T-cell (primary cell): ENCODE results near the gene SSC4D. TPM values are rescaled to one million over a fixed set of nuclear protein-coding genes. Genes with fewer than 3 reads are reported as not detected.
A peak's percentile ranks its signal among the peaks of the same experiment; 100 is the strongest.

Source experiments
- ATAC-seq, 4 experiments: fragments of 200-7000 bp in 3 of 4; fragments of 150-1000 bp in 1 of 4; cut with Tn5 transposase; replicated peaks in 1 of 4; 1 replicate in 3 of 4; 2 replicates in 1 of 4; pipeline ENCODE4 v1.10.0; 2021; ENCODE audit warnings: moderate library complexity in 3 of 4, mild to moderate bottlenecking in 2 of 4, moderate number of reproducible peaks in 1 of 4
- CTCF ChIA-PET, 2 donors: fragments of 300-600 bp; sonication (Branson Sonifier 250); formaldehyde crosslinking; loops; one replicate each; lab custom pipeline; 2022; ENCODE audit warnings: antibody characterized with exemption in 2 of 2; lab: Charles Lee
- POLR2A ChIA-PET, 2 donors: fragments of 300-600 bp; sonication (Branson Sonifier 250); formaldehyde crosslinking; loops; one replicate each; lab custom pipeline; 2022; ENCODE audit warnings: antibody characterized with exemption in 2 of 2; lab: Charles Lee
- DNase-seq, 35 experiments: peaks; one replicate each; pipeline versions ENCODE4 v3.0.0 to v3.0.0-alpha.2; 2013 to 2023
- H3K27ac ChIP-seq: one replicate; pipeline ENCODE4 v1.5.1; 2013; ENCODE audit warnings: low read length
- H3K27me3 ChIP-seq, 2 experiments: replicated peaks in 1 of 2; 1 replicate in 1 of 2; 2 replicates in 1 of 2; pipeline versions ENCODE4 v1.6.1 to v1.7.0; 2013; ENCODE audit warnings: low read length in 1 of 2, mixed read lengths in 1 of 2; ENCODE audit not compliant: control insufficient read depth in 2 of 2, insufficient read depth in 2 of 2; ENCODE audit errors: extremely low read depth in 1 of 2
- H3K36me3 ChIP-seq, 2 donors: 1 replicate in 1 of 2; 2 replicates in 1 of 2; pipeline versions ENCODE4 v1.6.1 to v1.7.0; 2013; ENCODE audit warnings: low read length in 1 of 2; ENCODE audit not compliant: control insufficient read depth in 2 of 2, insufficient read depth in 1 of 2; ENCODE audit errors: extremely low read depth in 1 of 2
- H3K4me1 ChIP-seq, 2 experiments: 1 replicate in 1 of 2; 2 replicates in 1 of 2; pipeline versions ENCODE4 v1.6.1 to v1.7.0; 2013; ENCODE audit warnings: low read length in 2 of 2, mixed read lengths in 1 of 2; ENCODE audit not compliant: insufficient read depth in 2 of 2, control insufficient read depth in 1 of 2; ENCODE audit errors: extremely low read depth in 1 of 2
- H3K4me3 ChIP-seq, 2 donors: 1 replicate in 1 of 2; 2 replicates in 1 of 2; pipeline versions ENCODE4 v1.5.1 to v1.7.0; 2013; ENCODE audit warnings: mild to moderate bottlenecking in 2 of 2, low read length in 1 of 2, moderate library complexity in 1 of 2; ENCODE audit not compliant: control insufficient read depth in 1 of 2; ENCODE audit errors: extremely low read depth in 1 of 2
- H3K9me3 ChIP-seq: 2 replicates; pipeline ENCODE4 v1.7.0; 2013
- H3K27ac Mint-ChIP-seq, 2 donors: one replicate each; pipeline ENCODE4 v1.8.0; 2020 to 2021; ENCODE audit warnings: mild to moderate bottlenecking in 2 of 2, mixed read lengths in 2 of 2
- H3K27me3 Mint-ChIP-seq, 2 donors: one replicate each; pipeline ENCODE4 v1.8.0; 2021 to 2022; ENCODE audit warnings: mixed read lengths in 2 of 2
- H3K36me3 Mint-ChIP-seq: one replicate; pipeline ENCODE4 v1.8.0; 2021; ENCODE audit warnings: mixed read lengths
- H3K4me1 Mint-ChIP-seq, 3 donors: one replicate each; pipeline ENCODE4 v1.8.0; 2020 to 2022; ENCODE audit warnings: mixed read lengths in 3 of 3, mild to moderate bottlenecking in 1 of 3
- H3K4me3 Mint-ChIP-seq, 3 donors: one replicate each; pipeline ENCODE4 v1.8.0; 2020 to 2022; ENCODE audit warnings: mild to moderate bottlenecking in 3 of 3, mixed read lengths in 3 of 3, moderate library complexity in 3 of 3
- H3K9me3 Mint-ChIP-seq, 3 donors: one replicate each; pipeline ENCODE4 v1.8.0; 2020 to 2022; ENCODE audit warnings: mixed read lengths in 3 of 3
- WGBS: methylation state at CpG from one replicate; pipeline ENCODE4 v1.1.5; 2013; ENCODE audit warnings: missing lambda C conversion rate; ENCODE audit not compliant: insufficient coverage; 5-methylcytosine and 5-hydroxymethylcytosine counted together
- total RNA-seq, 35 experiments: library from RNA in 6 of 35; stranded (reverse) in 6 of 35; fragments of 120-200 nt in 1 of 35; gene quantifications; one replicate each; pipeline versions ENCODE4 v1.2.1 to v1.2.4 and lab custom pipeline; 2013 to 2026

Gene SSC4D
- total RNA-seq, 5 donors from 2014 or later (not counting 1 experiment from before 2014, with no cell fraction given): 0.20 to 0.76 (median 0.28) TPM; not detected in 2

GRCh38 chr7:76351372-76351771, 58.1 kb downstream of the SSC4D start:
- ChIA-PET POLR2A (interaction anchor here in 1 of 2 donors (0.6 kb wide), 1 partner anchor 74 kb away, joined by 3 read pairs; no protein-coding TSS in a partner anchor), CTCF (interaction anchor here (0.5 to 1.2 kb wide), 3 partner anchors 21 to 71 kb away, joined by 3 read pairs; no protein-coding TSS in a partner anchor)
- H3K4me3 Mint-ChIP-seq: no peak overlapping the region
- peaks cover 10 to 31% of the 10 kb centered on the region in 2 experiments for H3K4me1 ChIP-seq
- H3K27ac Mint-ChIP-seq: no peak overlapping the region
- H3K9me3 ChIP-seq: no peaks in the 10 kb centered on the region
- no peak overlapping the region for H3K4me3 ChIP-seq
- peaks cover 72 to 80% (median 73%) of the 10 kb centered on the region in 3 donors for H3K4me1 Mint-ChIP-seq
- ATAC-seq: no peak
- peaks cover 51% of the 10 kb centered on the region for H3K36me3 Mint-ChIP-seq
- no peaks in the 10 kb centered on the region for H3K27me3 ChIP-seq
- no peak overlapping the region for H3K27ac ChIP-seq
- no peaks in the 10 kb centered on the region for H3K9me3 Mint-ChIP-seq
- no peak for DNase-seq
- peaks cover 7 to 37% of the 10 kb centered on the region in 2 donors for H3K36me3 ChIP-seq
- H3K27me3 Mint-ChIP-seq: no peaks in the 10 kb centered on the region
- WGBS: 80% methylated on average over 5 of the region's 7 CpGs

DNA sequence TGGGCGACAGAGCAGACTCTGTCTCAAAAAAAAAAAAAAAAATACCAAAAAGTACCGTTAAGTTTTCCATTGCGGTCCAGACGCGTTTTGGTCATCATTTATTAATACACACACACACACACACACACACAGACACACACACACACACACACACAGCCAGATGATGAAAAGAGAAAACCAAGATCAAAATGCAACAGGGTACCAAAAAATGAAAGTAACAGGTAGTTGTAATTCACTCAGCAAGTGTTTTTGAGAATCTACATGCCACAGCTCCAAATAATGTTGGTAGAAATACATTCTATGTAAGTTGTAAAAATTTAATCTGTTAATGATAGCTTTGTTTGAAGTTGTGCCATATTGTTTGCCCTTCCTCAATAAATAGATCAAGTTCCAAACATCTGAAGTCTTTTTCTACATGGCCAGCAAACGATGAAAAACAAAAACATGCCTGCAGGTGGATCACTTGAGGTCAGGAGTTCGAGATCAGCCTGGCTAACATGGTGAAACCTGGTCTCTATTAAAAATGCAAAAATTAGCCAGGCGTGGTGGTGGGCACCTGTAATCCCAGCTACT, 60.1 kb downstream of the SSC4D start:
- Mint-ChIP-seq H3K27me3 (no peaks in the 10 kb centered on the region), H3K27ac (no peak overlapping the region), H3K36me3 (peaks cover 50% of the 10 kb centered on the region), H3K4me1 (peaks cover 64 to 74% (median 65%) of the 10 kb centered on the region in 3 donors), H3K4me3 (no peak overlapping the region), H3K9me3 (no peaks in the 10 kb centered on the region)
- H3K4me1 ChIP-seq: peaks cover 9 to 30% of the 10 kb centered on the region in 2 experiments
- H3K9me3 ChIP-seq: no peaks in the 10 kb centered on the region
- H3K27ac ChIP-seq: no peak overlapping the region
- peaks cover 11 to 51% of the 10 kb centered on the region in 2 donors for H3K36me3 ChIP-seq
- no peak for DNase-seq
- ChIA-PET POLR2A (interaction anchor here in 1 of 2 donors (0.7 kb wide), 1 partner anchor 68 kb away, joined by 5 read pairs; no protein-coding TSS in a partner anchor), CTCF (no interaction called here)
- ATAC-seq: no peak
- H3K27me3 ChIP-seq: no peaks in the 10 kb centered on the region
- 100% methylated on average over 4 of the region's 8 CpGs for WGBS
- no peak overlapping the region for H3K4me3 ChIP-seq

DNA sequence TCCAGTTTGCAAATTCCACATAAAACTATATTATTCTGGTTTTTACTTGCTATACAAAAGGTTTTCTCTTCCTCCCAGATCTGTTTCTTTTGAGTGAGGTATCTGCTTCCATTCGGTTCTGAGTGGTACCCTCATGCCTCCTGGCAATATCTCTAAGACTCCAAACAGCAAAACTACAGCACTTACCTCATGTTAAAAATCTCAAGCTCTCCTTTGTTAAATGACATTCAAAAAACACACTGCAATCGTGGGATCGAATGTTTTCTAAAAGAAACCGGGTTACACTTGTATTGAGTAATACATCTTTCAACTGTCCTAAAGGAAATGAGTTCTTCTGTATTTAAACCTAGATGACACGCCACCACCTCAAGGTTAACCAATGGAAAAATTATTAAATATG, 61.8 kb downstream of the SSC4D start:
- peaks cover 61% of the 10 kb centered on the region for H3K36me3 Mint-ChIP-seq
- no peak overlapping the region for H3K27ac ChIP-seq
- ChIA-PET CTCF (interaction anchor here in 1 of 2 donors (0.7 kb wide), 2 partner anchors 478 to 620 kb away, joined by 3 read pairs; no protein-coding TSS in a partner anchor), POLR2A (interaction anchor here (0.6 to 0.7 kb wide), 2 partner anchors 20 to 608 kb away, joined by 3 to 7 read pairs; no protein-coding TSS in a partner anchor)
- peak overlapping the region; percentile 37 to 54 for H3K27ac Mint-ChIP-seq
- H3K9me3 ChIP-seq: no peaks in the 10 kb centered on the region
- no peaks in the 10 kb centered on the region for H3K27me3 Mint-ChIP-seq
- no CpG with 5 or more reads among the region's 5 CpGs for WGBS
- no peaks in the 10 kb centered on the region for H3K27me3 ChIP-seq
- no peak for ATAC-seq
- peaks cover 11 to 65% of the 10 kb centered on the region in 2 donors for H3K36me3 ChIP-seq
- no peak for DNase-seq
- H3K4me3 ChIP-seq: no peak overlapping the region
- peaks cover 69 to 76% (median 73%) of the 10 kb centered on the region in 3 donors for H3K4me1 Mint-ChIP-seq
- H3K4me3 Mint-ChIP-seq: peak overlapping the region in 1 of 3 donors; percentile 58
- H3K9me3 Mint-ChIP-seq: no peaks in the 10 kb centered on the region
- H3K4me1 ChIP-seq: peaks cover 9 to 17% of the 10 kb centered on the region in 2 experiments

- Mint-ChIP-seq H3K4me1 (peaks cover 69 to 77% (median 73%) of the 10 kb centered on the region in 3 donors), H3K27ac (peak overlapping the region; percentile 65 to 77), H3K36me3 (peaks cover 65% of the 10 kb centered on the region), H3K27me3 (no peaks in the 10 kb centered on the region), H3K9me3 (no peaks in the 10 kb centered on the region), H3K4me3 (peak overlapping the region in 2 of 3 donors; percentile 11 to 58)
- DNase-seq (no peak), ATAC-seq (peak in 3 of 4 experiments; percentile 32 to 53 (median 48))
- Histone ChIP-seq H3K9me3 (no peaks in the 10 kb centered on the region), H3K4me3 (no peak overlapping the region), H3K4me1 (peaks cover 9 to 12% of the 10 kb centered on the region in 2 experiments), H3K36me3 (peaks cover 11 to 63% of the 10 kb centered on the region in 2 donors), H3K27ac (no peak overlapping the region), H3K27me3 (no peaks in the 10 kb centered on the region)
- POLR2A ChIA-PET: no interaction called here
- CTCF ChIA-PET: no interaction called here
- WGBS: 38% methylated on average over 8 of the region's 8 CpGs
Observed at GRCh38 chr7:76346778-76347177, 62.7 kb downstream of the SSC4D start.

- H3K27me3 Mint-ChIP-seq: no peaks in the 10 kb centered on the region
- H3K4me1 Mint-ChIP-seq: peaks cover 69 to 75% (median 72%) of the 10 kb centered on the region in 3 donors
- H3K36me3 Mint-ChIP-seq: peaks cover 60% of the 10 kb centered on the region
- POLR2A ChIA-PET: no interaction called here
- no peak overlapping the region for H3K4me3 Mint-ChIP-seq
- Histone ChIP-seq H3K27me3 (no peaks in the 10 kb centered on the region), H3K4me3 (no peak overlapping the region), H3K4me1 (peaks cover 9 to 12% of the 10 kb centered on the region in 2 experiments), H3K9me3 (no peaks in the 10 kb centered on the region), H3K27ac (no peak overlapping the region), H3K36me3 (peaks cover 11 to 65% of the 10 kb centered on the region in 2 donors)
- ATAC-seq: no peak
- peak overlapping the region in 1 of 2 donors; percentile 77 for H3K27ac Mint-ChIP-seq
- 95% methylated on average over 4 of the region's 6 CpGs for WGBS
- CTCF ChIA-PET: no interaction called here
- DNase-seq: no peak
- H3K9me3 Mint-ChIP-seq: no peaks in the 10 kb centered on the region
Observed at GRCh38 chr7:76346097-76346496, 63.4 kb downstream of the SSC4D start.

- Mint-ChIP-seq H3K36me3 (peaks cover 57% of the 10 kb centered on the region), H3K4me3 (no peak overlapping the region), H3K9me3 (no peaks in the 10 kb centered on the region), H3K27ac (no peak overlapping the region), H3K27me3 (no peaks in the 10 kb centered on the region), H3K4me1 (peaks cover 67 to 76% (median 73%) of the 10 kb centered on the region in 3 donors)
- Histone ChIP-seq H3K4me3 (no peak overlapping the region), H3K27me3 (no peaks in the 10 kb centered on the region), H3K9me3 (no peaks in the 10 kb centered on the region), H3K27ac (no peak overlapping the region), H3K36me3 (peaks cover 11 to 52% of the 10 kb centered on the region in 2 donors), H3K4me1 (peaks cover 9 to 12% of the 10 kb centered on the region in 2 experiments)
- ATAC-seq (no peak), DNase-seq (no peak)
- ChIA-PET CTCF (no interaction called here), POLR2A (no interaction called here)
- WGBS: 100% methylated on average over 4 of the region's 6 CpGs
Observed at GRCh38 chr7:76343931-76344321, 65.6 kb downstream of the SSC4D start.
